Omental fat pad (tissue), 4 donors: ENCODE results near the gene HSPG2. TPM values are rescaled to one million over a fixed set of nuclear protein-coding genes. Genes with fewer than 3 reads are reported as not detected.

Source experiments
- ATAC-seq: fragments of 150-250 bp; one replicate; pipeline ENCODE4 v1.9.1; 2016; ENCODE audit warnings: mild to moderate bottlenecking, moderate library complexity; ENCODE audit not compliant: low FRiP score
- DNase-seq: peaks from one replicate; pipeline ENCODE4 v3.0.0-alpha.2; 2019; ENCODE audit warnings: low spot score
- CTCF ChIP-seq, 3 donors: fragments of 450-650 bp; IDR thresholded peaks; one replicate each; pipeline ENCODE4 v1.5.1; 2016 to 2017; ENCODE audit warnings: antibody characterized with exemption in 3 of 3, mild to moderate bottlenecking in 3 of 3, moderate library complexity in 2 of 3
- total RNA-seq, 4 donors: library from RNA; depleted of rRNA; stranded (reverse); fragments of >200 nt; gene quantifications; one replicate each; pipeline ENCODE4 v1.1.0, GENCODE V29; 2016

Gene HSPG2
- total RNA-seq, 4 donors from 2014 or later = 66.0 to 496 (median 198) TPM

- no peak for DNase-seq
These were observed 62.1 kb downstream of the HSPG2 start for GRCh38 chr1:21874778-21875547.

GRCh38 chr1:21874328-21874727 lies 62.8 kb downstream of the HSPG2 start:
- DNase-seq (no peak), ATAC-seq (no peak)
- no peak for TF ChIP-seq CTCF (IDR thresholded peaks at IDR 0.05)

More at GRCh38 chr1:21874778-21875547, 62.1 kb downstream of the HSPG2 start:
- no peak for ATAC-seq
- no peak for TF ChIP-seq CTCF (IDR thresholded peaks at IDR 0.05)

GRCh38 chr1:21873761-21874160 lies 63.3 kb downstream of the HSPG2 start:
- no peak for DNase-seq
- no peak for TF ChIP-seq CTCF (IDR thresholded peaks at IDR 0.05)
- ATAC-seq = no peak

- DNase-seq (no peak), ATAC-seq (no peak)
- no peak for TF ChIP-seq CTCF (IDR thresholded peaks at IDR 0.05)
These were observed 63.9 kb downstream of the HSPG2 start for GRCh38 chr1:21873174-21873573.

GRCh38 chr1:21872445-21873079 lies 64.5 kb downstream of the HSPG2 start:
- no peak for TF ChIP-seq CTCF (IDR thresholded peaks at IDR 0.05)
- DNase-seq = no peak
- no peak for ATAC-seq

DNA sequence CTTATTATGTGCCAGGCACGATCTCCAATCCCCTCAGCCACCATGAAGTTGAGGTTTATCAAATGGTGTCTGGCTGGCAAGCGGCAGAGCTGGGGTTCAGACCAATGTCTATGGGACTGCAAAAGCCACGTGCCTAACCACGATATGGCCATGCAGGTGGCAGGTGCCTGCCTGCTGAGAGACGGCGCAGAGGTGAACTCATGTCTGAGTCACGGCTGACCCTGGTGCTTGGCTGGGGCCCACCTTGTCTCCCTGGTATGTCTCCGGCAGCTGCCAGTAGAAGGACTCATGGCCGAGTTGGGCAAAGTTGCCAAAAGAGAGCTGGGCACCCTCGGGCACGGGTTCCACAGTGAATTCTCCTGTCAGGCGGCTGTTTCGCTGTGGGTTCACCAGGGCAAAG lies 65.2 kb downstream of the HSPG2 start:
- TF ChIP-seq CTCF (IDR thresholded peaks at IDR 0.05) = no peak
- ATAC-seq (no peak), DNase-seq (no peak)

DNA sequence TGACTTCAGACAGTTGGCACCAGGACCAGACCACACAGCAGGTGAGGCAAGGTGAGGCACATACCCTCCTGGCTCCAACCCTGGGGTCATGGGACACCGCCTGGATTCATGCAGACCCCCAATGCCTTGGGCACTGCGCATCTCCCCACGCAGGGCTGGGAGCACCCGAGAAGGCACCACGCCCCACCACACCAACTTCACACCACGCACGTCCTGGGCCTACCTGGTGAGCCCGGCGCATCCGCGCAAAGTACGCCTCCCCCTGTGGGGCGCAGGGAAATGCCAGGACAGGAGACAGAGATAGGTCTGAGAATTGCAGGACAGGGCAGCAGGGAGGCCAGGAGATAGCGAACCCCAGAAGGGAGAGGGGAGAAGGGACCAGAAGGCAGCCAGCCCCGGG lies 66.5 kb downstream of the HSPG2 start:
- DNase-seq (no peak), ATAC-seq (no peak)
- no peak for TF ChIP-seq CTCF (IDR thresholded peaks at IDR 0.05)
